GM18858 (cell line): ENCODE data around the gene IMPG2.

Source experiments
- ATAC-seq: cut with Tn5 transposase; IDR thresholded peaks from one replicate; pipeline ENCODE4 v1.9.1; 2021; ENCODE audit not compliant: unreplicated experiment

The IMPG2 gene

DNA sequence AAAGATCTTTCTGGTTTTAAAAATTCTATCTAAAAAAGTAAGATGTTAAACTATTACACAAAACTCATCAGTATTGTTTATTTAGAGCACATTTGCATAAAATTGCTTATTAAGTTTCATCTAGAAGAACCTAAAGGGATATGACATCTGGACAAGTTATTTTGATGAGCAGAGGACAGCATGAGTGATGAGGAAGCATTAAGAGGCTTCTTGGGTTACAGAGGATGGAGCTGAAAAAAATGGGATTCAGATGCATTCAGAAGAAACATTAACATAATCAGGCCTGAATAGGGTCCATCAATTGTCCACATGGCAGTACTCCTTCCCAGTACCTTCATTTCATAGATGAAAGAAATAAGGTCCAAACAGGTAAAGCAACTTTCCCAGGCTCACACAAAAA, 41.6 kb downstream of the IMPG2 start:
- ATAC-seq = no peak

DNA sequence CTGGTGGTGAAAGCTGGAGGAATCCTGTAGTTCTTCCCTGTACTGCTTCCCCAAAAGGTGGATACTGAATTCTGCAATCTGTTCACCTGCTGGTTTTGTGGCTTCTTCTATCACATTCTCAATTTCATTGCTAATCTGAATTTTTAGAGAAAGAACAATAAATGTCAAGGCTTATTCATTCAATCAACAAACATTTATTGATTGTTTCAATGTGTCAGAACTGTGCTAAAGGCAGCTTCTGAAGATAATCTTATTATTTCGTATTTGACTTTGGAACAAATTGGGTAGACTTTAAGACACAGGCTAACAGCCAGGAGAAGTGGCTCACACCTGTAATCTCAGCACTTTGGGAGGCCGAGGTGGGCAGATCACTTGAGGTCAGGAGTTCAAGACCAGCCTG, 46.8 kb downstream of the IMPG2 start:
- ATAC-seq = no peak

DNA sequence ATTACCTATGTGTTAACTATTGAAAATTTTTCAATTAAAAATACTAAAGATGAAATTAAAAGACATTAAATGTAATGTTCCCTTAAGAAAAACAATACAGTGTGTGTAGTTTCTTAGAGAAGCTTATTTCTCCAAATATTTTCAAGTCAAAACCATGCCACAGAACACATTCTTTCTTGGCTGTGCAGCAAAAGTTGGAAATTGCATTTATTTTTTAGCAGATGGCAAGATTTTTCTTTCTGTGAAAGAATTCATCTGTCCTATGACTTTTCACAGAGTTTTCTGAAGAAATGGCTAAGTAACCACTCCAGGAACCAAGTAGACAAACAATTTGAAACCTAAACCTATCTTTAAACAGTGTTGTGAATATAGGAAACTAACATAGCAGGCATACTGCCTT, 47.2 kb downstream of the IMPG2 start:
- ATAC-seq = no peak

DNA sequence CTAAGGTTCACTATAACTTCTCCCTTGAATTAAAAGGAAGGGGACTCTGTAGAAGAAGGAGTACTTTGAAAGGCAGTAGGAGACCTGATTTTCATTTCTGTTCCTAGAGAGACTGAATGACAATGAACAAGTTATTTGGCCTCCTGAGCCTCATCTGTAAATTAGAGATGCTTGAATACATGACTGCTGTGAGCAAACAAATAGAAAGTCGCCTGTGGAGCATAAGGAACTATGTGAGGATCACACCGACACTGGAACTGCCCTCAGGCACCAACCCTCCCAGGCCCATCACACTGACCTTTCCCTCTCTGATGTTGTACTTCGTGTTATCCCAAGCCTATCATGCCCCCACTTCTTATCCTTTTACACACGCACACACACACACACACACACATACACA, 48.6 kb downstream of the IMPG2 start:
- no peak for ATAC-seq

DNA sequence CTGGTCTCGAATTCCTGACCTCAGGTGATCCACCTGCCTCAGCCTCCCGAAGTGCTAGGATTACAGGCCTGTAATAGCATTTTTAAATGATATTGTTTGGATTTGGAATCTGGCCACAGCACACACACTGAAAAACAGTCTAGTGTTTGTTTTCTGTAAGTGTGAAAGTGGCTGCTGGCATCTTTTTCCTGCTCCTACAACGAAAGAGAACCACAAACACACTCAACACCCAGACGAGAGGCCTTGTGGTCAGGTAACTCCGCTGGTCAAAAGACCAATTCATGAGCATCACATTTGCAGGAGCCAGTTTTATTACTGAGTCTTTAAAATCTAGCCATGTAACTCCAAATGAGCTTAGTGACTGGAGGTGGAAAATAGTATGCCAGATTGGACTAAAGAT, 50.2 kb downstream of the IMPG2 start:
- ATAC-seq = no peak

DNA sequence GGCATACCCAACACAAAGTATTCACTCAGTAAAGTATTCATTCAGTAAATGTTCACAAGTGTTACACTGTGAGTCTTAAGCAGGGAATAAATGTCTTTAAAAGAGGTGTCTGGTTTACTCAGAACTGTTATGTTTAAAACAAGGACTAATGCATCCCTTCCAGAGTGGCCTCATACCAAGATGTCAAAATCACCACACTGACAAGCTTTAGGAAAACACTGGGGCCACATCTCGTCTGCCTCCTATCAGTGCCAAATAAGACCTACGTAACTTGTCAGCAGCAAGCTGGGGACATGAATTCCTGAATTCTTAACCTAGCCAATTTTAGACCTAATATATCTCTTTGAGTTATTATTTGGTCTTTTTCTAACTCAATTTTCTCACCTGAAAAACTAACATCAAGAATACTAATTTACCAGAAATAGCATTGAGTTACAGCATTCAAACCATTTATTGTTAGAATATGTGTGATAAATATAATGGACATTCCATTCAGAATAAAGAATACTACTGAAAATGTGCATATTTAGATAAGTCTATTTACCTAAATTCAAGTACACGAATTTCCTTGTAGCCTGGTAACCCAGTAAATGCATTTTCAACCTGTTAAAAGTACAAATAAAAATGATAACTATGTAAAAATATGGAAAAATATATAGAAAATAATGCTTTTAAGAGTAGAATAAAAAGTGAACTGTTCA, 51.3 kb downstream of the IMPG2 start:
- no peak for ATAC-seq

DNA sequence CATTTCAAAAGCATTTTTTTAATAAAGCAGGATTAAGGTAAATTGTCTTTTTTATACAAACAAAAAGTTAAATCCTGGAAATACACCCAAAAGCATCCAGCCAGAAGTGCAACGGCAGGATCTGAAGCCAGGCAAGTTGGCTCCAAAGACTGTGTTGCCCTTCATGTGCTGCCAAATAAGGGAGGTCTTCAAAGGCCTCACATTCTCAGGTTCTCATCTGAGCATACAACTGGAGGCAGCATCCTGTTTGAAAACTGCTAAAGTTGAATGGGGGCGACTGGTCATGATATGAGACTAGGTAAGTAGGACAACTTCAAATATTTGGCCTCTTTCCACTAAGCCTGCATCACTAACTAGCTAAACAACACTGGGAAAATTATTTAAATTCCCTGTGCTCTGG, 52.2 kb downstream of the IMPG2 start:
- no peak for ATAC-seq

DNA sequence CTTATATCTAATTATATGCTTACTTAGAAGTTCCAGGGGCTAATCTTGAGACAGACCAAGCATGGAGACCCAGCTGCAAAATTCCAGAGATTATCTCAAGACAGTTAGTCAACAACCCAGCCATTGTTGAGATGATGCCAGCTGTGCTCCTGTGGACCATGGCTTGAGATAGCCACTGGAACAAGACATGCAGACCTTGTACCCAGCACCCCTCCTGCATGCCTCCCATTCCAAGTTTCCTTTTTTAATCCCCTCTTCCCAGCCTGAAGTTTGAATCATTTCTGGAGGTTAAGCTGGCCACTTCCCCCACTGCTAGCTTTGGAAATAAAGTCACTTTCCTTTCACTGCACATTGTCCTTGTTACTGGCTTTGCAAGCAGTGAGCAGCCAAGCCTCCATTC, 53.8 kb downstream of the IMPG2 start:
- ATAC-seq = no peak

DNA sequence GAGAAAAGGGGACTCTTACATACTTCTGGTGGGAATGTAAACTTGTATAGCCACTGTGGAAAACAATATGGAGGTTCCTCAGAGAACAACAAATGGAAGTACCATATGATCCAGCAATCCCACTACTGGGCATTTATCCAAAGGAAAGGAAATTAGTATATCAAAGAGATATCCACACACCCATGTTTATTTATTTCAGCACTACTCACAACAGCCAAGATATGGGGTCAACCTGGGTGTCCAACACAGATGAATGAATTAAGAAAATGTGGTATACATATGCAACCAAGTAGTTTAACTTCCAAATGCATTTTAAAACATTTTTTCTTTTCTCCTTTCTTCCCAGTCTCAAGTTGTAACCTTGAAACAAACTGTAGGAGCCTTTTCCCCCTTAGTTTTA, 54.3 kb downstream of the IMPG2 start:
- no peak for ATAC-seq

DNA sequence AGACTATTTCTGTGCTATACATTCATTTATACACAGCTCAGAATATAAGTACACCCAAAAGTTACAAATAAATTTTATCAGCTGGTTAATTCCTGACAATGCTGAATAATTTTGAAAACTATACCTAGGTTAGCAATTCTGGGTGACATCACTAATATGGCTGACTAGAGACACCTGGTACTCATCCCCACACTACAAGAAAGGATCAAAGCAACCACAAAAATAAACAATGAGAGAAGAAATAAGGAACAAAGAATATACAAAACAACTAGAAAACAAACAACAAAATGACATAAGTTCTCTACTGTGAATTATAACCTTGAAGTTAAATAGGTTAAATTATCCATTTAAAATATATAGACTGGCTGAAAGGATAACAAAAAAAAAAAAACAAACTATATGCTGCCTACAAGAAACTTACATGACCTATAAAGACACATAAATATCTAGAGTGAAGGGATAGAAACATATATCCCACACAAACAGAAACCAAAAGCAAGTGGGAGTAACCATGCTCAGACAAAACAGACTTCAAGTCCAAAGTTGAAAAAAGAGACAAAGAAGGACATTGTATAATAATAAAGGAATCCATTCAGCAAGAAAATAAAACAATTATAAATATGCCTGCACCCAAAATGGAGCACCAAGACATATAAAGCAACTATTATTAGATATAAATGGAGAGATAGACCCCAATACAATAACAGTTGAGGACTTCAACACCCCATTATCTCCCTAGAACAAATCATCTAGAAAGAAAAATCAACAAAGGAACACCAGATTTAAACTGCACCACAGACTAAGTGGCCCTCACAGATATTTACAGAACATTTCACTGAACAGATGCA, 57.8 kb downstream of the IMPG2 start:
- ATAC-seq = peak; percentile 90

DNA sequence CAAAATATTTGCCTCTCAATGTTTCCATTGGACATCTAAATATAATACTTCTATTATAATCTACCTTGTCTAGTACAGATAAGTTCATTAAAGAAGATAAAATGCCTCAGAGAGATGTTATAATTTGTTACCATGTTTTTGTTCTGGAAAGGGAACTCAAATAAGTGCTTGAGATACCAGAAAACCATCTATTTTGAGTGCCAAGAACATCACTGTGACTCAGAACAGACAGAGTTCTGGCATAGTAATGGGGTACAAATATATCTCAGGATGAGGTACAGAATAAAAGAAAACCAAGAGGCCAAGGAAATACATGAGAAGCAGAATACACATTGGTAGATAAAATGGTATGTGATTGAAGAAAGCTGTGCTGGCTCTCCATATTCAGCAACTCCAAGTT, 58.9 kb downstream of the IMPG2 start:
- ATAC-seq = no peak

DNA sequence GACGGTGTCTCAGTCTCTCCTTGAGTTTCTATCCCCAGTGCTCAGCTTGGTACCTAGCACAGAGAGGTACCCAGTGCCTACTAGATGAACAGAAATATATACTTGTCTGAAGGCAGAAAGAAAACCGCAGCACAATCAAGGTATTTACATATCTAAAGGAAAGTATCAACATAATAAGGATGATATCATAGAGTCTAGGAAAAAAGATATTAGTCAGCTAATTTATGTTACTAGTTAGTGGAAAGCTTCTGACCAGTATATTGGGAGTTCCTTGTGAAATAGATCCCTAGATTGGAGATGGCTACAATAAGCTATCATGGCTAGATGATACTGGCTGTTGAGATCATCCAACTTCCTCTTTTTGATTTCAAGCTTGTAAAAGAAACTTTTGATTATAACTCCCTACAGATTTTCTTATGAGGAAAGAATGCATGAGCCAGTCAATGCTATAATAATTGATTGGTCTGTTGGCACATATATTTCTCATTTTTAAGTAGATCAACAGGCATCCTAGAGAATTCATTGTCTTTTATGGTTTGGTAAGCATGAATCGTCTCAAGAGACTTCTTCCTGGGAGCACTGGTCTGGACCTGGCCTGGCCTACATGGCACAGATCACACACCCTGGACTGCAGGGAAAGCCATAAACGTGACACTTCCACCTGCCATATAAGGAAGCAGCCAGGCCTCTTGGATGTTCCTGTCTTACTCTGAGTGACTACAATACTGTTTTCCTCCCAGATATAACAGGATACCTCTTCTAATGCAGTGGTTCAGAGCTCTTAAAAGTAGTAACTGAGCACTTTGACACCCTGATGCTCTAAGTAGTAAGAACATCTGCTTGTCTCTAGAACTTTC, 60.7 kb downstream of the IMPG2 start:
- no peak for ATAC-seq

DNA sequence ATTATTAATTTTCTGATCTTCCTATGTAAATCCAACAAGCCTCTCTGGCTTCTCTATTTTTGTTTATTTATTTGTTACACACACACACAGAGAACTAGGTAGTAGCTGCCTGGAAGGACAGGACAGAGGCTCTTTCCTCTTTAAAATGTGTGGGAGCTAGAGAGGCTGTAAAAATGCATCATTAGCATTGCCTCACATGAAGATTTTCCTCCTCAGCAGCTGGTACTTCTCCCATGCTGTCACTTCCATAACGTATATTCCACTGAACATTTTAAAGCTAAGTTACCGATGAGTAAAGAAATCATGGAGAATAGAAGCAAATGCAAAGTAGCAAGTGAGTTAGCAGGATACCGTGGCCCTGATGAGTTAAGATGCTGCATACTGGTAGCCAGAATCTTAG, 63.9 kb downstream of the IMPG2 start:
- no peak for ATAC-seq

DNA sequence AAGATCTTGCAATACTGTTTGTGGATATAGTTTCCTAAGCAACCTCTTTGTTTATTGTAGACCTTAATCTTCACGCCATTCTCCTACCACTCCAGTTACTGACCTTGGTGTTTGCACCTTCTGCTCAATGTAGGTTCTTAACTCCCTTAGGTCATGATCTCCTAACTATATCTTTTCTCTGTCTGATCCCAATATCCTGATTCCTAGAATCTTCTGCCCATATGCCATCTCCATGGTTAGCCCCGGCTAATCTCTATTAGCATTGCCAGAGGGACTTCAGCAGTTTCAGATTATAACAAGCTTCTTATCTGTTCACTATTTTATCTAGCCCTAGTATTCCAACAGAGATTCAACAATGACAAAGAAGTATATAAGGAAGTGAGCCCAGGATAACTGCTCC, 64.9 kb downstream of the IMPG2 start:
- ATAC-seq = no peak

DNA sequence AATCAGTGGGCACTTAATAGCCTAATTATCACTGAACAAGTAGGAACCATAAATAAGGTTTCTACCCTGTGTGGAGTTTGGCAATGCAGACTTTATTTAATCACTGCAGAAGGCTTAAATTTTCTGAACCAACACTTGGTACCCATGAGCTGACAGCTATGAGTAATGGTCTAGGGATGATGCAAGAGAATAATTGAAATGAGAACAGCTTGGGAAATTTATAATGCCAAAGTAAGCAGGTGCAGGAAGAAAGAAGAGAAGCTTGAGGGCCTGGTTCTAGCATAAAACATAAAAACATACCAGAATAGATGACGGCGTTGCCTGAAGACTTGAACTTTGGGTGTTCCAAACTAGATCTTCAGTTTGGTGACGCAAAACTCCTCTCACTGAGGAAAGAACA, 67.0 kb downstream of the IMPG2 start:
- ATAC-seq = no peak

DNA sequence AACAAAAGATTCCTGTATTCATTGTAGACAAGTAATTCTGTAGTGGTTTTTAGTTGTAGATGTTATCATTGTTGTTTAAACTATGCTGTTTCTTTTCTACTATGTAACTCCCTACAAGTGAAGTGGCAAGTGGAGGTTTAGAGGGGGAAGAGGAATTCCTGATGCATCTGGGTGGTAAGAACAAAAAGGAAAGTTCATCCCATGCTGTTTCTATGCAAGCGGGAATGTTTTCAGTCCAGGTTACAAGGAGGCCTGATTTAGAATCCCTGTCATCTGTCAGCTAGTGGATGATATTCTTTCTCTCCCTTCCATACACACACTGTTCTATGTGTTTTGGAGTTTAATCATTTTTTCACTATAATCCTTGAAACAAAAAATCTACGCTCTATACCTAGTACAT, 67.4 kb downstream of the IMPG2 start:
- ATAC-seq = no peak

DNA sequence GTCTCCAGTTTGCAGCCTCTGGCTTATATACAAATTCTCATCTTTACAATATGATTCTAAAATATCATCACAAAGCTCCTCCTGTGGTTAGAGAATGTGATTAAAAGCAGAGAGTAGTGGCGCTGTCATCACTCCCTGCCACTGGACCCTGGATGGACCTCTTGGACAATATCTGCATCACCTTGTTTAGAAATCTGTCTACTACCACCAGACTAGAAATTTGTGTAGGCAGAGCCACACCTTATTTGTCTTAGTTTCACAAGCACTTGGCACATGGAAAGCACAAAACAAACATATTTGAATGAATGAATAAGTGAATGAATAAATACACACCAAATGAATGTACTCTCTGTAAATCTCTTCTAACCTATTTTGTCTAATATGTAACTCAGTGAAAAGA, 68.1 kb downstream of the IMPG2 start:
- ATAC-seq = no peak

DNA sequence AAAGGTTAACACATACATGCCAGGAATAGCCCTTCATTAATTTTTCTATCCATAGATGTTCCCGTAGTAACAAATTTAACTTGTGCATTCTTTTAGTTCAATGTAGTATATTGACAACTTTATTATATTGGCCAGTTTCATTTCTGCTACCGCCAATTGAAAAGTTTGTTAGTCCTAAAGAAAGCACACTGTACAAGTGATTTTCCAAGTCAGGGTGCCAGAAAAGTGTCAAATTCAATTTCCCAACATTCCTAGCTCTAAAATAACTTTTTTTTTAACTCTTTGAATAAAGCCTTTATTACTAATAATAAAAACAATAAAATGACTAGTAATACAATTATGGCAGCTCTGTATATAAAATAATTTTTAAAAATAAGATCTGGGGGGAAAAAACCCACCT, 68.9 kb downstream of the IMPG2 start:
- no peak for ATAC-seq

DNA sequence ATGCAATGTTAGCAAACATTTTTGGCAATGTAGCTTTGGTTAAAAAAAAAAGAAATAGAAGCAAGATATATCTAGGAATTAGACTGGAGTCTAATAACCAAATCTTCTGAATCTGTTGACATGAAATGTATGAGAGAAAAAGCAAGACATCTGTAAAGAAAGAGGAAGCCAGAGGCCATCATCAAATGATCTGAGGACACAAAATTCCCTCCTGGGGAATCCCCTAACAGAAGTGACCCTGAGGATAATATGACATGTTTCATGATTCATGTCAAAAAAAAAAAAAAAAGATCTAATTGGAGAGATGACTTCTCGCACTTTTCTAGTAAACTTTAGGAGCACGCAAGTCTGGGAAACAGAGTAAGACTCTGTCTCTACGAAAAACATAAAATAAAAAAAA, 70.9 kb downstream of the IMPG2 start:
- ATAC-seq = no peak

DNA sequence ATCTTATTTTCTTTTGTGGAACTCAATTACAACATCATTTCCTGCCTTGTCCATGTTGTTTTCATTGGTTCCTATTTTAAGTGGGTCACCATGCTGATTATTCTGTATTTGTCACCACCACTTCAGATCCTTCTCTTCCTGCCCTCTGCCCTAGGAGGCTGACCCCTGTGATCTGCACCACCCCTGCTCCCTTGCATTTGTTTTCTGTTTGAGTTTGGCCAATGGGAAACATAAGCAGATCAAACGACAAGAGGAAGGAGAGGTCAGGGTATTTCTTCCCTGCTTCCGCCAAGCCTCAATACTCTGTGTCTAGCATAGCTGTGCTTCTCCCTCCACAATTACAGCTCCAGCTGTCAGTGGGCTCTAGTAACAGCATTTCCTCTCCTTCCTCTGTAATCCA, 71.6 kb downstream of the IMPG2 start:
- ATAC-seq = no peak

DNA sequence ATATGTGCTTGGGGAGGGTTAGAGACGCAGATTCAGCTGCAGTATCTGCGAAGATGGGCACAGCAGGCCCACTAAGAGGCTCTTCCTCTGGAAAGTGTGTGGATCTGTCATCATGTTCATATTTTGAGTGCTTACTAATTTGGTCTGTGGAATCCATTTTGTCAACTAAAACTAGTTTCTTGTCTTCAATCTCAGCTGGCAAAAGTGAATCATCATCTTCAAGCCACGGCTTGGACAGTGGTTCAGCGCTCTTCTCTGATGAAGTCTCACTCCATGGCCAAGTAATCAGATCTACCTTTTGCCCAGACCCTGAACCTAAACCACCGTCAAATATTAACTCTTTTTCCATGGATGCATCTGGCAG, 76.2 kb downstream of the IMPG2 start:
- no peak for ATAC-seq
